ENCODE measurements around the gene OR1J2. TPM values are rescaled to one million over a fixed set of nuclear protein-coding genes. Genes with fewer than 3 reads are reported as not detected.
A peak's percentile ranks its signal among the peaks of the same experiment; 100 is the strongest.
"Not testable (repeated sequence)": the region's sequence is repeated elsewhere in the genome, so short reads cannot be mapped to it uniquely, and the experiment has no call there.

OR1J2 gene
- not detected in 2 replicates for total RNA-seq (2014; rRNA removed; shearing (Covaris generic))

- DNase-seq (ENCODE audit: low read depth), result no peak
Observed at GRCh38 chr9:122510502-122510901, at the start of gene OR1J2. Gene OR1J2 (plus strand): TSS chr9:122510802. CDS start chr9:122510802, 0 bp downstream.

DNA sequence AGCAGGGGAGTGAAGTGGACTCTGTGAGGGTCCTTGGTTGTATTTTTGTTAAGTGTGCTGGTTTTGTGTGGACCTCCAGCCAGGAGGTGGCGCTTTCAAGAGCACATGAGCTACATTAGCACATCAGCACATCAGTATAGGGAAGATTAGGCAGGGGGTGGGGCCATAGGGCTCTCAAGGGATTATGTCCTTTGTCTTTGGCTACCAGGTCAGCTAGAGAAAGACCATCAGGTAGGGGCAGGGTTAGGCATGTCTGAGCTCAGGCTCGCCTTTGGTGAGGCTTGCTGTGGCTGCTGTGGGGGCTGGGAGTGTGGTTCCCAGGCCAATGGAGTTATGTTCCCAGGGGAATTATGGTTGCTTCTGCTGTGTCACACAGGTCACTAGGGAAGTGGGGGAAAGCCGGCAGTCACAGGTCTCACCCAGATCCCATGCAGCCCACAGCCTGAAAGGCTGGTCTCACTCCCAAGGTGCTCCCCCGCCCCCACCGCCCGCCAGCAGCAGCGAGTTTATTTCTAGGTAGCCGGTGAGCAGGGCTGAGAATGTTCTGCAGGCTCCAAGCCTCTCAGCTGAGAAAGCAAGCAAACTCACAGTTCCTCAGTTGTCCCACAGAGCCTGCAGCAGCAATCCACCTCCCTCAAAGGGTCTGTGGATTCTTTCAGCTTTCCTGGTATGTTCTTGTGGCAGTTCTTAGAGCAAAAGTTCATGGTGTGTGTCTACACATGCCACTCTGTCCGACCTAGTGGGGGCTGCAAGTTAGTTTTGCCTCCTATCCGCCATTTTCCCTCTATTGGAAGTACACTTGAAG, 46.6 kb upstream of the OR1J2 start:
- peak; percentile 67 for DNase-seq (ENCODE audit: low read depth)

GRCh38 chr9:122464633-122465567, 45.7 kb upstream of the OR1J2 start:
- DNase-seq (ENCODE audit: low read depth), result peak; percentile 91

DNA sequence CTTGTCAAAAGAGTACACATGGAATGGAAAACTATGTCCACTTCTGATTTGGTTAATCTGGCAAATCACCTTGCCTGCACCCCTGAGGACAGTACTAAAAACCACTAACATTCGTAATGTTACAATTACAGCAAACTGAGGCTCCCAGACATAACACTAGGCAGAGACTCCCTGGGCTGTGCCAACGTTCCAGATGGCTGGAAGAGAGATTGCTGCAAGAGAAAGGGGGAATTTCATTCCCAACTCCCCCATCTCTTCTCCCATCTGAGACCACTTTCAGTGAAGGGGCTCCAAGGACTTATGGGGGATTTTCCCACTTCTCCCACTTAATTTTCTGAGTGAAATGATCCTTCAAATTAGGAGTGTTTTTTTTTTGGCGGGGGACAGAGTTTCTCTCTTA, 44.1 kb upstream of the OR1J2 start:
- DNase-seq (ENCODE audit: low read depth), result no peak

GRCh38 chr9:122468735-122469134, 41.9 kb upstream of the OR1J2 start:
- DNase-seq (ENCODE audit: low read depth), result no peak

DNA sequence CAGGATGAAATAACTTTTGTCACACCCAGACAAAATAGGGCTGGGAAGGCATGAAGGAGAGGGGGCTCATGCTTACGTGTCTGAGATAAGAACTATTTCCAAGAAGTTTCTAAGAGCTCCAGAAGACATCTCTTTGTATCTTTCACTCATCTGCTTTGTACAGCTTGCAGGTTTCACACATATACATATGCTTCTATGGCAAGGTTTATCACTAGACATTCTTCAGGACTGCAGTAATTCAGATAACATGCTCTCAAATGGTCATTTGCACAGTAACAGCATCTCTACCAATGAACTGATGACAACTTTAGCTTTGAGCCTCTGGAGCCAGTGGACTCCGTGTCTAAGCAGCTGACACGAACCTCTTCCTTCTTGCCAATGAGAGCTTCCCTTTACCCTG, 36.0 kb upstream of the OR1J2 start:
- DNase-seq (ENCODE audit: low read depth), result no peak

- no peak for DNase-seq (ENCODE audit: low read depth)
Observed at GRCh38 chr9:122475717-122476116, 34.9 kb upstream of the OR1J2 start.

DNA sequence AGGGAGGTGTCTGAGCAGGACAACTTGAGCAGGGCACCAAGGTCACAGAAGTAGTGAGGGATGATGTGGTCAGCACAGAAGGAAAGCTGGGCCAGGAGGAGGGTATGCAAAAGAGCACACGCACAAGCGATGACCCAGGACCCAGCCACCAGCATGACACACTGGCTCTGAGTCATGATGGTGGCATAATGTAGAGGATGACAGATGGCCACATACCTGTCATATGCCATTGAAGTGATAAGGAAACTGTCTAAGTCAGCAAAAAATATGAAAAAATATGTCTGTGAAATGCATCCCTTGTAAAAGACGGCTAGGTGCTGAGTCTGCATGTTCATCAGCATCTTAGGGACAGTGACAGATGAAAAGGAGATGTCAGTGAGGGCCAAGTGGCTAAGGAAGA, 33.3 kb upstream of the OR1J2 start:
- no peak for DNase-seq (ENCODE audit: low read depth)

GRCh38 chr9:122477826-122478225, 32.8 kb upstream of the OR1J2 start, which contains the start of gene OR1J1:
Gene OR1J1 (minus strand): TSS chr9:122477926. CDS start chr9:122477926, 0 bp downstream.
- no peak for DNase-seq (ENCODE audit: low read depth)

- no peak for DNase-seq (ENCODE audit: low read depth)
Observed at GRCh38 chr9:122479062-122479461, 31.5 kb upstream of the OR1J2 start.

DNA sequence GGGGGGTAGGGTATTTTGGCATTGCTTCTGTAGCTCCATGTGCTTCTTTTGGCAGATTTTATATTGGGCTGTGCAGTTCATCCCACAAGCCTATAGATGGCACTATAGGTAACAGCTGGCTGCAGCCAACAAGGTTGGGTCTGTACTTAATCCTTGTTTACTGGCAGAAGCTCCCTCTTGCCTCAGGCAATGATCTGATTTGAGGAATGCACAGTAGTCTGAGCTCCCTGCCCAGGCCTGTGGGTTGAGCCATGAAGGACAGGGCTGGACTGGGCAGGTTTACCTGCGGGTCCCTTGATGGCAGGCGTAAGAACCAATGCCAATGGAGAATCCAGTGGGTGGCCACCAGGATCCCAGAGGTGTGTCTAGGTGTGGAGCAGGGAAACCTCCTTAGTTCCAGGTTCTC, 11.7 kb upstream of the OR1J2 start:
- peak; percentile 70 for DNase-seq (ENCODE audit: low read depth)

DNA sequence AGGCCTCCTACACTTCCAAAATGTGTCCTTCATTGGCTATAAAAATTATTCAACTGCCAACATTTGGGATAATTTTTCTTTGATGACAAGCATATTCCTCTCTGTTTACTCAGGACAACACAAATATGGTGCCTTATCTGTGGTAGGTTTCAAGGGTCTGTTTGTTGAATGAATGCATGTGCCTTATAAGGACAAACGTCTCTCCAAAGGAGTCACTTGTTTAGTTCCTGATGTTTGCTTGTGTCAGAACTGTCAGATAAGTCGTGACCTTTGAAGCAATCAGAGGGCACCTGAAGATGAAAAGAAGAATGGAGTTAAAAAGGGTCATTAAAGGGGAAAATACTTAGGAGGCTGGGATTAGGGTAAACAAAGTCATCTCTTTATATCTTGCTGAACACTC, 3.6 kb upstream of the OR1J2 start:
- DNase-seq (ENCODE audit: low read depth), result no peak

GRCh38 chr9:122518226-122518625, 7.6 kb downstream of the OR1J2 start:
- DNase-seq (ENCODE audit: low read depth), result no peak

GRCh38 chr9:122518841-122519240, 8.2 kb downstream of the OR1J2 start, which contains the start of gene OR1J4:
Gene OR1J4 (plus strand): TSS chr9:122519141. CDS start chr9:122519141, 0 bp downstream.
- DNase-seq (ENCODE audit: low read depth), result no peak

DNA sequence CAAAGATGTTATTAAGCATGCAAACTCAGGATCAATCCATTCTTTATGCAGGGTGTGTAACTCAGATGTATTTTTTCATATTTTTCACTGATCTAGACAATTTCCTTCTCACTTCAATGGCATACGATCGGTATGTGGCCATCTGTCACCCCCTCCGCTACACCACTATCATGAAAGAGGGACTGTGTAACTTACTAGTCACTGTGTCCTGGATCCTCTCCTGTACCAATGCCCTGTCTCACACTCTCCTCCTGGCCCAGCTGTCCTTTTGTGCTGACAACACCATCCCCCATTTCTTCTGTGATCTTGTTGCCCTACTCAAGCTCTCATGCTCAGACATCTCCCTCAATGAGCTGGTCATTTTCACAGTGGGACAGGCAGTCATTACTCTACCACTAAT, 8.8 kb downstream of the OR1J2 start:
- DNase-seq (ENCODE audit: low read depth), result no peak

DNA sequence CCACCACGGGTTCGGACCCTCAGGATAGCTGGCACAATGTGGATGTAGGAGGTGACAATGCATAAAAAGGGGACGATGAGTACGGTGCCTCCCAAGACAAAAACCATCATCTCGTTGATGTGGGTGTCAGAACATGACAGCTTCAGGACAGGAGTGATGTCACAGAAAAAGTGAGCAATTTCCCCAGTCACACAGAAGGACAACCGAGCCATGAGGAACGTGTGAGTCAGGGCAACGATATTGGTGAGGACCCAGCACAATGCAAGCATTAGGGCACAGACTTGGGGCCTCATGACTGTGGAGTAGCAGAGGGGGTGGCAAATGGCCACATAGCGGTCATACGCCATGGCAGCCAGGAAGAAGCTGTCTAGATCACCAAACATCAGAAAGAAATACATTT, 16.0 kb downstream of the OR1J2 start:
- DNase-seq (ENCODE audit: low read depth), result no peak

DNA sequence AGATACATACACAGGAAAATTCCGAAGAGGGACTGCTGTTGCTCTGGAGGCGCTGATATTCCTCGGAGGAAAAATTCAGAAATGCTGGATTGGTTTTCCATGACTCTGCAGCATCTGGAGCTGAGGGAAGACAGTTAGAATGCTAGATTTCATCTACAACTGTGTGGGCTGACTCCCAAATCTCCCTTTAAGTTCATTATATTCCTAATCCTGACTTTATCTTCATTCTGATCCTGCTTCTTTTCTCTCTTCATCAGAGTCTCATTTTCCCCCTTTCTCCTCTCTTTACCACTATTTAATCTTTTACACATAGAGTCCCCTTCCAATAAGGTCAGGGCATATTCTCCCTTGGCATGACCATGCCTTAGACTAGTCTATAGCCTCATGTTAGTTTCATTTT, 16.6 kb downstream of the OR1J2 start, which contains the start of gene OR1N1:
Gene OR1N1, minus strand, starts transcription at position 101 of the 400 bp plus-strand sequence. Its CDS starts 0 bp downstream, at position 101.
- no peak for DNase-seq (ENCODE audit: low read depth)

GRCh38 chr9:122531157-122531556, 20.6 kb downstream of the OR1J2 start:
- not testable (repeated sequence) for DNase-seq (ENCODE audit: low read depth)

DNA sequence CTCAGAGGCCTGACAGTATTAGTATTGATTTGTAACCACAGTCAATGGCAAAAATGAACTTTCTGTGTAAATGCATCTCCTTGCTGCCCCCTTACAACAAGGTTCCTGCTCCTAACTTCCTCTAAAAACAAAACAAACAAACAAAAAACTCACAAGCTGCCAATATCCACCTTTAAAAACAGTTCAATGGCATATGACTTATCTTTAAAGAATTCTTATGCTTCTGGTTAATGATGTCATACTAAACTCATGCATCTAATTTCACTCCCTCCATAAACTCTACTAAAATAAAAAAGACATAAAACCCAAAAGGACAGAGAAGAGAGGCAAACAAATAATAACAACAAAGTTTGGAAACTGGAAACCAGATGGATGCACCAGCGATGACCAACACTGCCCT, 25.5 kb downstream of the OR1J2 start:
- DNase-seq (ENCODE audit: low read depth), result peak; percentile 16

- DNase-seq (ENCODE audit: low read depth), result not testable (repeated sequence)
Observed at GRCh38 chr9:122537066-122537465, 26.5 kb downstream of the OR1J2 start.

GRCh38 chr9:122538757-122539156, 28.2 kb downstream of the OR1J2 start:
- no peak for DNase-seq (ENCODE audit: low read depth)

- peak; percentile 10 for DNase-seq (ENCODE audit: low read depth)
Observed at GRCh38 chr9:122546196-122546595, 35.6 kb downstream of the OR1J2 start.

All from M059J (cell line).